Lung microvascular endothelial cell (primary cell): ENCODE data around the gene PRUNE2. TPM values are rescaled to one million over a fixed set of nuclear protein-coding genes. Genes with fewer than 3 reads are reported as not detected.

Source experiments
- DNase-seq, 2 donors: peaks; one replicate each; pipeline versions ENCODE4 v3.0.0 to v3.0.0-alpha.2; 2010; ENCODE audit warnings: low read depth in 2 of 2
- total RNA-seq: library from RNA; depleted of rRNA; stranded (reverse); fragments of >200 nt; gene quantifications from 2 replicates; pipeline ENCODE4 v1.2.1, GENCODE V29; 2014

PRUNE2 gene
- total RNA-seq, 1 donor from 2014 or later = 8.5 TPM

- no peak for DNase-seq
Observed at GRCh38 chr9:76581731-76582130, 324.2 kb downstream of the PRUNE2 start.

- no peak for DNase-seq
Observed at GRCh38 chr9:76580820-76581219, 325.1 kb downstream of the PRUNE2 start.

- no peak for DNase-seq
Observed at GRCh38 chr9:76580188-76580587, 325.7 kb downstream of the PRUNE2 start.

- DNase-seq = peak in 1 of 2 donors; percentile 10
Observed at GRCh38 chr9:76576344-76576743, 329.6 kb downstream of the PRUNE2 start.

GRCh38 chr9:76575761-76576160, 330.2 kb downstream of the PRUNE2 start:
- DNase-seq = no peak

- DNase-seq = no peak
Observed at GRCh38 chr9:76573905-76574760, 331.8 kb downstream of the PRUNE2 start.

- DNase-seq = no peak
Observed at GRCh38 chr9:76573408-76573807, 332.5 kb downstream of the PRUNE2 start.

GRCh38 chr9:76572151-76572550, 333.8 kb downstream of the PRUNE2 start:
- no peak for DNase-seq

GRCh38 chr9:76571743-76572146, 334.2 kb downstream of the PRUNE2 start:
- peak; percentile 11 to 14 for DNase-seq

- DNase-seq = peak; percentile 3 to 20
Observed at GRCh38 chr9:76571288-76571687, 334.6 kb downstream of the PRUNE2 start.

- DNase-seq = no peak
Observed at GRCh38 chr9:76570826-76571225, 335.1 kb downstream of the PRUNE2 start.

GRCh38 chr9:76567086-76567485, 338.8 kb downstream of the PRUNE2 start:
- no peak for DNase-seq

GRCh38 chr9:76564297-76564696, 341.6 kb downstream of the PRUNE2 start:
- peak in 1 of 2 donors; percentile 36 for DNase-seq

- no peak for DNase-seq
Observed at GRCh38 chr9:76562511-76562911, 343.4 kb downstream of the PRUNE2 start.

- no peak for DNase-seq
Observed at GRCh38 chr9:76561900-76562299, 344.0 kb downstream of the PRUNE2 start.

Other genes with a start within 250 kb of the PRUNE2 start
- 0.20 and 0.22 TPM in 2 replicates for gene PCA3, start 141.7 kb downstream of the PRUNE2 start, total RNA-seq
- gene FOXB2, start 113.5 kb upstream of the PRUNE2 start, total RNA-seq = not detected in 2 replicates